Upper lobe of right lung (tissue), 1 donor: ENCODE measurements around the gene RIBC2. TPM values are rescaled to one million over a fixed set of nuclear protein-coding genes. Genes with fewer than 3 reads are reported as not detected.
"Not testable (repeated sequence)": the region's sequence is repeated elsewhere in the genome, so short reads cannot be mapped to it uniquely, and the experiment has no call there.

Experiments used
- ATAC-seq: fragments of 200-7000 bp; cut with Tn5 transposase; one replicate; pipeline ENCODE4 v1.9.1; 2020; ENCODE audit warnings: mild to moderate bottlenecking, moderate library complexity
- DNase-seq: peaks from one replicate; pipeline ENCODE4 v3.0.0-alpha.2; 2020
- H3K27ac ChIP-seq: fragments of 200-600 bp; one replicate; pipeline ENCODE4 v1.8.0; 2022
- H3K27me3 ChIP-seq: fragments of 200-600 bp; one replicate; pipeline ENCODE4 v1.8.0; 2022; ENCODE audit warnings: mild to moderate bottlenecking
- H3K36me3 ChIP-seq: fragments of 200-600 bp; one replicate; pipeline ENCODE4 v1.8.0; 2022
- H3K4me1 ChIP-seq: fragments of 200-600 bp; one replicate; pipeline ENCODE4 v1.8.0; 2022
- H3K4me3 ChIP-seq: fragments of 200-600 bp; one replicate; pipeline ENCODE4 v1.8.0; 2022; ENCODE audit warnings: mild to moderate bottlenecking
- H3K9me3 ChIP-seq: fragments of 200-600 bp; one replicate; pipeline ENCODE4 v1.8.0; 2022
- intact Hi-C: fragments of 100-400 bp; cut with DNase I; formaldehyde crosslinking; loops from one replicate; pipeline ENCODE4 v1.11.0; 2022
- total RNA-seq: library from RNA; stranded (reverse); fragmentation: NEBNext Ultra II Directional; extraction: Animal tissue kit (Norgen Biotek cat#: 25700); gene quantifications from one replicate; pipeline ENCODE4 v1.2.1, GENCODE V29; 2021
- TF ChIP-seq, protein P1 (sequence below): fragments of 200-600 bp; IDR thresholded peaks from one replicate; pipeline ENCODE4 v1.8.0; 2022; ENCODE audit warnings: antibody characterized with exemption
- donor health status: DM: no; HTN: yes; CAD: no; lungs with severe emphysema.

RIBC2 gene
- total RNA-seq, 1 donor from 2014 or later: not detected

DNA sequence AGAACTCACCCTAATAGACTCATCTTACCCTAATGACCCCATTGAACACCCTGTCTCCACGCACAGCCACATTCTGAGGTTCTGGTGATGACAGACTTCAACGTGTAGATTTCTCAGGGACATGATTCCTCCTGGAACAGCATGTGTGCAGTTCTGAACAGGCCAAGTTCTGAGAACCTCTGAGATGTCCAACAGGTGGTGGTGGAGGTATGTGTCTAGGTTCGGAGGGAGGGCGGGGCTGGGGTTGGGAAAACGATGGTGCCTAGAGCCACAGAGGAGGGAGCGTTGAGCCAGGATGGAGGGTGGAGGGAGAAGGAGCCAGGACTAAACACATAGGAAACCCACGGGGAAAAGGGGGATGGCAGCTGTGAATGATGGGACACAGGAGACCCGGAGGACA is 45.7 kb downstream of the RIBC2 start:
- ATAC-seq (no peak), DNase-seq (no peak)
- H3K9me3 ChIP-seq: no peaks in the 10 kb centered on the region
- TF ChIP-seq, protein P1, sequence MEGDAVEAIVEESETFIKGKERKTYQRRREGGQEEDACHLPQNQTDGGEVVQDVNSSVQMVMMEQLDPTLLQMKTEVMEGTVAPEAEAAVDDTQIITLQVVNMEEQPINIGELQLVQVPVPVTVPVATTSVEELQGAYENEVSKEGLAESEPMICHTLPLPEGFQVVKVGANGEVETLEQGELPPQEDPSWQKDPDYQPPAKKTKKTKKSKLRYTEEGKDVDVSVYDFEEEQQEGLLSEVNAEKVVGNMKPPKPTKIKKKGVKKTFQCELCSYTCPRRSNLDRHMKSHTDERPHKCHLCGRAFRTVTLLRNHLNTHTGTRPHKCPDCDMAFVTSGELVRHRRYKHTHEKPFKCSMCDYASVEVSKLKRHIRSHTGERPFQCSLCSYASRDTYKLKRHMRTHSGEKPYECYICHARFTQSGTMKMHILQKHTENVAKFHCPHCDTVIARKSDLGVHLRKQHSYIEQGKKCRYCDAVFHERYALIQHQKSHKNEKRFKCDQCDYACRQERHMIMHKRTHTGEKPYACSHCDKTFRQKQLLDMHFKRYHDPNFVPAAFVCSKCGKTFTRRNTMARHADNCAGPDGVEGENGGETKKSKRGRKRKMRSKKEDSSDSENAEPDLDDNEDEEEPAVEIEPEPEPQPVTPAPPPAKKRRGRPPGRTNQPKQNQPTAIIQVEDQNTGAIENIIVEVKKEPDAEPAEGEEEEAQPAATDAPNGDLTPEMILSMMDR: no peak
- no peaks in the 10 kb centered on the region for H3K4me1 ChIP-seq
- intact Hi-C loops: no loop called here
- no peak overlapping the region for H3K4me3 ChIP-seq
- no peaks in the 10 kb centered on the region for H3K36me3 ChIP-seq
- H3K27ac ChIP-seq: peak overlapping the region; percentile 70
- peaks cover 3% of the 10 kb centered on the region for H3K27me3 ChIP-seq

- TF ChIP-seq, protein P1: no peak
- no peaks in the 10 kb centered on the region for H3K9me3 ChIP-seq
- DNase-seq (no peak), ATAC-seq (peak; percentile 67)
- H3K4me3 ChIP-seq: no peak overlapping the region
- no peaks in the 10 kb centered on the region for H3K27me3 ChIP-seq
- intact Hi-C loops: no loop called here
- H3K27ac ChIP-seq: peak overlapping the region; percentile 70
- H3K4me1 ChIP-seq: no peaks in the 10 kb centered on the region
- no peaks in the 10 kb centered on the region for H3K36me3 ChIP-seq
These were observed 47.0 kb downstream of the RIBC2 start for GRCh38 chr22:45460288-45461109.

DNA sequence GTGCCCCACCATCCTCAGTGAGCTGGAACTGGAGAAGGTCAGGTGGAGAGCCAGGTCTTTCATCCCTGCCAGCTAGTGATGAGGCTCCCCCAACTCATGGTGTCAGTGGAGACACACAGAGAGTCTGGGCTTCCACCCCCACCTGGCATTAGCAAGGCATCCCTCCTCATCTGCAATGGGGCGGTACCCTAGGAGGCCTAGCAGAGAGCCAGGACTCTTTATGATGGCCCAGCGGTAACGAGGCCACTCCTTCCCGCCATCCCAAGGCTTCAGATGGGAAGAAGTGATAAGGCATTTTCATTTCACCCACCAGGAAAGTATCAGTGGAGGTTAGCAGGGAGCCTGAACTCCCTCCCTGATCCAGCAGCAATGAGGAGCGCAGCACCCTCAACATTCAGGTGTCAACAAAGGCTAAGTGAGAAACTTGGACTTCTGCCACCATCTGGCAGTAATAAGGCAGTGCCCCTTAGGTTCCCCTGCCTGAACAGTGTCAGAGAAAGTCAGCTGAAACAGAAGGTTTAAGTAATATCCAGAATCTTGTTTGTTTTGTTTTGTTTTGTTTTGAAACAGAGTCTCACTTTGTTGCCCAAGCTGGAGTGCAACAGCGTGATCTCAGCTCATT is 48.7 kb downstream of the RIBC2 start:
- intact Hi-C loops: no loop called here
- no peak overlapping the region for H3K4me3 ChIP-seq
- H3K27me3 ChIP-seq: no peaks in the 10 kb centered on the region
- ATAC-seq (no peak), DNase-seq (no peak)
- no peak overlapping the region for H3K27ac ChIP-seq
- H3K4me1 ChIP-seq: no peaks in the 10 kb centered on the region
- no peaks in the 10 kb centered on the region for H3K9me3 ChIP-seq
- no peaks in the 10 kb centered on the region for H3K36me3 ChIP-seq
- TF ChIP-seq, protein P1: no peak

DNA sequence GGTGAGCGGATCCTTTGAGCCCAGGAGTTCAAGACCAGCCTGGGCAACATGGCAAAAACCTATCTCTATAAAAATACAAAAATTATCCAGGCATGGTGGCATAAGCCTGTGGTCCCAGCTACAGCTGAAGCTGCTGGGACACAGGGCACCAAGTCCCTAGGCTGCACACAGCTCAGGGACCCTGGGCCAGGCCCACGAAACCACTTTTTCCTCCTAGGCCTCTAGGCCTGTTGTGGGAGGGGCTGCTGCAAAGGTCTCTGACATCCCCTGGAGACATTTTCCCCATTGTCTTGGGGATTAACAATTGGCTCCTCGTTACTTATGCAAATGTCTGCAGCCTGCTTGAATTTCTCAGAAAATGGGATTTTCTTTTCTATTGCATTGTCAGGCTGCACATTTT is 50.2 kb downstream of the RIBC2 start:
- ATAC-seq, H3K27me3 ChIP-seq, intact Hi-C loops, H3K4me3 ChIP-seq, DNase-seq, H3K4me1 ChIP-seq, H3K9me3 ChIP-seq, H3K27ac ChIP-seq, H3K36me3 ChIP-seq: not testable (repeated sequence)

- Histone ChIP-seq H3K9me3 (no peaks in the 10 kb centered on the region), H3K27ac (no peak overlapping the region), H3K4me1 (no peaks in the 10 kb centered on the region), H3K27me3 (no peaks in the 10 kb centered on the region), H3K4me3 (no peak overlapping the region), H3K36me3 (no peaks in the 10 kb centered on the region)
- intact Hi-C loops: no loop called here
- ATAC-seq (no peak), DNase-seq (no peak)
- TF ChIP-seq, protein P1: no peak
These were observed 52.1 kb downstream of the RIBC2 start for GRCh38 chr22:45465633-45466032.

DNA sequence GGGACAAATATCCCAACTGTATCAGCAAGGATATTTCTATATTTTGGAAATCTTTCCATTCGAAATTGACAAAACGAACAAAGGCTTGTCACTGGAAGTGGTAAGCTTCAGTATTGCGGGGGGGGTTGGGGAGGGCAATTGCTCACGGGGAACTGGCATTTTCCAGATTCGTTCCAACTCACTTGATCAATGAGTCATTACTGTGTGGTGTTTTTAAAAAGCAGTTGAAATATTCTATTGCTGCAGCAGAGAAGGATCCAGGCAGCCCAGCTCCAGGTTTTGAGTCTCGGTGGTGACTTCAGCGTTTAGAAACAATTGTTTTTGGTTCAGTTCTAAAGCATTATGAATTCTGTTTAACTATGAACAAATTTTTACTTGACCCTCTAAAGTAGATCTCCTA is 55.4 kb downstream of the RIBC2 start:
- Histone ChIP-seq H3K27ac (no peak overlapping the region), H3K27me3 (no peaks in the 10 kb centered on the region), H3K9me3 (no peaks in the 10 kb centered on the region), H3K36me3 (no peaks in the 10 kb centered on the region), H3K4me3 (no peak overlapping the region), H3K4me1 (no peaks in the 10 kb centered on the region)
- ATAC-seq: no peak
- TF ChIP-seq, protein P1: no peak
- no peak for DNase-seq
- intact Hi-C loops: no loop called here
